HG03457 (cell line): Measurements from ENCODE around the gene EPB41.

ENCODE experiments used
- ATAC-seq: cut with Tn5 transposase; IDR thresholded peaks from one replicate; pipeline ENCODE4 v1.9.1; 2021; ENCODE audit warnings: moderate number of reproducible peaks; ENCODE audit not compliant: unreplicated experiment

Gene EPB41

DNA sequence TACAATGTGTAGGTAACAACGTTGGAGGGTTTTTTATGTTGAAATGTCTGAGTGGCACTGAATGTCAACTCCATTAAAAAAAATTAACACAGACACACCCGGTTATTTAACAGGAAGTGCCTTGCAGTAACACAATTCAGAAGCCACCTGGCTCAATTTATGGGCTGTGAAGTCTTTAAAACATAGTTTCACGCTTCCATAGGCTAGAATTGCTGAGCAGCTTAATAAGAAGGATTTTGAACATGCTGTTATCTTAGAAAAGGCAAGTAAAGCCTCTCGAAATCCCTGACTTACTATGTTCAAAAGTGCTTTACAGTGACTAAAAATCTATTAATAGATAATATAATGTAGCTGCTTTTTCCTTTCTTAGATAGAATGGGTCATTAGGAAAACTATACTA is 247.7 kb downstream of the EPB41 start:
- ATAC-seq: no peak

- no peak for ATAC-seq
Measured at GRCh38 chr1:29162476-29163138, 248.2 kb downstream of the EPB41 start.

DNA sequence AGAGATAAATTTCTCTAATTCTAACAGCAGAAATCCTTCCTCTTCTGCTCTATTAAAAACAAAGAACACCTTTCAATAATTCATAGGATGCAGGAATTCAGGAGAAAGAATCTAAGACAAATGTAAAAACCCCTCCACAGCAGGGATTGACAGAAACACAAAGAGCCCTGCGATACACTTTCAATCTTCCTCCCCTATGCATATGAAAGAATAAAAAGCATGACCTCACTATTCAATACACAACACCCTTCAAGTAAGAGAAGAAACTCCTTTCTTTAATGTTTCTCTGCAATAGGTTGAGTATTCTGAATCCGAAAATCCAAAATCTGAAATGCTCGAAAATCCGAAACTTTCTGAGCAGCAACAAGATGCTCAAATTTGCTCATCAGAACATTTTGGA is 250.2 kb downstream of the EPB41 start:
- no peak for ATAC-seq

DNA sequence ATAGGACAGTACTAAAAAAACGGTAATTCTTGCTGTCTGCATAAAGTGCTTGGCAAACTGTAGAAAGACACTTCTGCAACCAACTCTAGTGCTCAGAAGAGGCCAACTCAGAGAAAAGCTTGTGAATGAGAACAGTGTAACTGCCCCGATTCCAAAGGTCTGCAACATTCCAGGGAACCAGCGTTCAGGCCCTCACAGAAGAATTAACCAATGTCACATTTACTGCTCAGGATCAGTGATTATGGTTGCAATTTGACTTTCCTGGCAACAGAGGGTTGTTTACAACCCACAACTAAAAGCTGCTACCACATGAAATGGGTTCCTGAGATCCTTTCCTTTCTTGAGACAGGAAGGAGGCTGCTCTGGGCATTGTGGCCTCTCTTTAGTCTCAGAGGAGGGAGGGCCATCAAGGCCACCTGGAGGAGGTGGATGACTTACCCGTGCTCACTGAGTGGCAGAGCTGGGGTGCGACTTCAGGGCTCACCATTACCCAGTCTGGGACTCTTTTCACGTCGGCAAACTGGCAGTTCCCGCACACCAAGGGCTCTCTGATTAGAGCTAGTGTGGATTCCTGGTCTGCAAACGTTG is 252.0 kb downstream of the EPB41 start:
- ATAC-seq: no peak

DNA sequence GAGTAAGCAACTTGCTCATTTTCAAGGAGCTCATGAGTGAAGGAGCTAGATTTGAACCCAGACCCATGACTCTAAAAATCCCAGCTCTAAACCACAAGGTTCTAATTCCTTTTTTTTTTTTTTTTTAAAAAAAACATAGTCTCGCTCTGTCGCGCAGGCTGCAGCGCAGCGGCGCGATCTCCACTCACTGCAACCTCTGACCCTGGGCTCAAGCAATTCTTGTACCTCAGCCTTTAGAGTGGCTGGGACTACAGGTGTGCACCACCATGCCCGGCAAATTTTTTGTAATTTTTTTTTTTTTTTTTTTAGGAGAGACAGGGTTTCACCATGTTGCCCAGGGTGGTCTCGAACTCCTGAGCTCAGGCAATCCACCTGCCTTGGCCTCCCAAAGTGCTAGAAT is 253.5 kb downstream of the EPB41 start:
- ATAC-seq: no peak
